ENCODE results near the gene ARF1. TPM values are rescaled to one million over a fixed set of nuclear protein-coding genes. Genes with fewer than 3 reads are reported as not detected.

Gene ARF1
- total RNA-seq, 1 donor = 231 TPM

DNA sequence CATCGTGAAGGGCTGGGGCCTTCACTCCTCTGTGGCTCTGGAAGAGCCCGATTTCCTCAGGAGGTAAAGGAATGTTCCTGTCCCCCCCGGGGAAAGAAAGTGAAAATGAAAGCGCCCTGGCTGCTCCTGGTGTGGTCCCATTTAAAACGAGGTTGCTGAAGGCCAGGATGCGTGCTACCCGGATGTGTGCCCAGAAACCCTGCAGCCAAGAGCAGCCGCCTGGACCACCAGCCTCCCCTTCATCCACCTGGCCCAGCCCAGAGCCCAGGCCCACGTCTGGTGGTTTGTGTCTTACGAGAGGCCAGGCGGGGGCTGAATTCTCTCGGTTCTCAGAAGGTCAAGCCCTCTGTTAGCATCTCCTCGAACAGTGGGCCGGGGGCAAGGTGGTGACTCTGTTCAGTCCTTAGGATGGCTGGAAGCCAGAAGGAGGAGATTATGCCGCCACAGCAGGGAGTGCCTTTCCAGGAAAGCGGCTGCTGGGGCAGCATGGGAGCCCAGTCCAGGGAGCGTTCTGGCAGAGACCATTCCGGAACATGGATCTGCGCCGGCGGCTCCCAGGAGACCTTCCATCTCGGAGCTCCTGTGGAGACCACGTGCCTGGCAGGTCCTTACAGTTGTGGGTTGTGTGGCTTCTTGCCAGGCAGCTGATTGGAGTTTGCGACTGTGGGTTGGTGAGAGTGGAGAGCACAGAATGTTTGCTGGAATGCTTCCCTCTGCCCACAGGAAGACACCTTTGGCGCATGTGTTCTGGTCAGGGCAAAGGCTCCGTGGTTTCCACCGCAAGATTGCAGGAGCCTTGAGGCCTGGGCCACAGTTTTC, 58.9 kb downstream of the ARF1 start:
- Histone ChIP-seq H2AFZ (ENCODE audit: low read length) (no peak overlapping the region), H3K9me3 (ENCODE audit: low read depth, low read length) (no peaks in the 10 kb centered on the region), H3K36me3 (ENCODE audit: insufficient read depth, low read length) (peaks cover 4% of the 10 kb centered on the region), H3K4me1 (ENCODE audit: insufficient read depth, low read length) (peaks cover 20% of the 10 kb centered on the region), H3K4me2 (ENCODE audit: insufficient read depth, low read length) (peak overlapping the region; percentile 98), H3K27ac (ENCODE audit: low read depth, low read length) (peak overlapping the region; percentile 93), H4K20me1 (ENCODE audit: insufficient read depth, low read length) (peaks cover 52% of the 10 kb centered on the region), H3K79me2 (ENCODE audit: insufficient read depth, low read length) (peaks cover 60% of the 10 kb centered on the region), H3K27me3 (ENCODE audit: insufficient read depth, low read length) (peaks cover 12% of the 10 kb centered on the region), H3K4me3 (ENCODE audit: insufficient read depth, low read length) (peak overlapping the region; percentile 80)
- DNase-seq (ENCODE audit: insufficient read length, low spot score, missing footprints) = peak; percentile 96
- TF ChIP-seq, protein P1, sequence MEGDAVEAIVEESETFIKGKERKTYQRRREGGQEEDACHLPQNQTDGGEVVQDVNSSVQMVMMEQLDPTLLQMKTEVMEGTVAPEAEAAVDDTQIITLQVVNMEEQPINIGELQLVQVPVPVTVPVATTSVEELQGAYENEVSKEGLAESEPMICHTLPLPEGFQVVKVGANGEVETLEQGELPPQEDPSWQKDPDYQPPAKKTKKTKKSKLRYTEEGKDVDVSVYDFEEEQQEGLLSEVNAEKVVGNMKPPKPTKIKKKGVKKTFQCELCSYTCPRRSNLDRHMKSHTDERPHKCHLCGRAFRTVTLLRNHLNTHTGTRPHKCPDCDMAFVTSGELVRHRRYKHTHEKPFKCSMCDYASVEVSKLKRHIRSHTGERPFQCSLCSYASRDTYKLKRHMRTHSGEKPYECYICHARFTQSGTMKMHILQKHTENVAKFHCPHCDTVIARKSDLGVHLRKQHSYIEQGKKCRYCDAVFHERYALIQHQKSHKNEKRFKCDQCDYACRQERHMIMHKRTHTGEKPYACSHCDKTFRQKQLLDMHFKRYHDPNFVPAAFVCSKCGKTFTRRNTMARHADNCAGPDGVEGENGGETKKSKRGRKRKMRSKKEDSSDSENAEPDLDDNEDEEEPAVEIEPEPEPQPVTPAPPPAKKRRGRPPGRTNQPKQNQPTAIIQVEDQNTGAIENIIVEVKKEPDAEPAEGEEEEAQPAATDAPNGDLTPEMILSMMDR (IDR thresholded peaks at IDR 0.05; ENCODE audit: extremely low read depth, low read depth, low read length) = no peak

DNA sequence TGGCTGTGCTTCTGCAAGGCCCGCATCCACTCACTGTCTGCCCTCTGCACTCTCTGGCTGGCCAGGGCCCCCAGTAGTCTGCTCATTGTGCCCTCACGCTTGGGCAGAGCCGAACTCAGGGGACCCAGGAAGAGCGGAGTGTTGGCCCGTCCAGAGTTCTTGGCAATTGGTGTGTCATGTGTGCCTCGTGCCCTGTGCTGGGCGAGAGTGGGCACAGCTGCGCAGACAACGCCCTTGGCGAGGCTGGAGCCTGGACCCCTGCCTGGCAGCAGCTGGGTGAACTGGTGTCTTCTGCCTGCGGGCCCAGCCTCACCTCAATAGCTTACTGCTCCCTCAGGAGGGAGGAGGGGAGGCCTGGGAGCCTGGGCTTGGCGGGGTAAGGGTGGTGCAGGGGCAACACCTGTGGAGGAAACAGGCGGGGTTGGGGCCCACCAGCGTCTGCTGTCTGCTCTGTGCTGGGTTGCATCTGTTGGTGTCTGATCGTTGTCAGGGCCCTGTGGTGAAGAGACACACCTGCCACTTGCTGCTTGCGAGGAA, 59.7 kb downstream of the ARF1 start:
- H3K27me3 ChIP-seq (ENCODE audit: insufficient read depth, low read length) = peaks cover 4% of the 10 kb centered on the region
- H3K79me2 ChIP-seq (ENCODE audit: insufficient read depth, low read length) = peaks cover 68% of the 10 kb centered on the region
- peak overlapping the region; percentile 80 for H3K4me3 ChIP-seq (ENCODE audit: insufficient read depth, low read length)
- peak overlapping the region; percentile 98 for H3K4me2 ChIP-seq (ENCODE audit: insufficient read depth, low read length)
- peaks cover 20% of the 10 kb centered on the region for H3K4me1 ChIP-seq (ENCODE audit: insufficient read depth, low read length)
- peaks cover 58% of the 10 kb centered on the region for H4K20me1 ChIP-seq (ENCODE audit: insufficient read depth, low read length)
- H3K27ac ChIP-seq (ENCODE audit: low read depth, low read length) = peak overlapping the region; percentile 93
- TF ChIP-seq, protein P1 (IDR thresholded peaks at IDR 0.05; ENCODE audit: extremely low read depth, low read depth, low read length) = no peak
- H2AFZ ChIP-seq (ENCODE audit: low read length) = no peak overlapping the region
- H3K9me3 ChIP-seq (ENCODE audit: low read depth, low read length) = no peaks in the 10 kb centered on the region
- peaks cover 8% of the 10 kb centered on the region for H3K36me3 ChIP-seq (ENCODE audit: insufficient read depth, low read length)
- DNase-seq (ENCODE audit: insufficient read length, low spot score, missing footprints) = no peak

DNA sequence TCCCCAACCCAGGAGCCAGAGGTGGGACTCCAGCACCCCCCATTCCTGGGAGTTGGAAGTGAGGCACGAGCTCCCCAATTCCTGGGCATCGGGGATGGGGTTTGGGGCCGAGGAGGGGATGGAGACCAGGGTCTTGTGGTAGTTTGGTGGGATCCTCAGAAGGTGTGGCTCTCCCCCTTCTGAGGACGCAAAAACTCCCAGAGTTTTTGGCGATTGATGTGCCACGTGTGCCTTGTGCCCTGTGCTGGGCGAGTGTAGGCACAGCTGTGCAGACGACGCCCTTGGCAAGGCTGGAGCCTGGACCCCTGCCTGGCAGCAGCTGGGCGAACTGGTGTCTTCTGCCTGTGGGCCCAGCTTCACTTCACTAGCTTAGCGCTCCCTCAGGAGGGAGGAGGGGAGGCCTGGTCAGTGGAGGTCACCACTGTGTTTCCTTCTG, 60.2 kb downstream of the ARF1 start:
- Histone ChIP-seq H3K27ac (ENCODE audit: low read depth, low read length) (peak overlapping the region; percentile 93), H2AFZ (ENCODE audit: low read length) (no peak overlapping the region), H4K20me1 (ENCODE audit: insufficient read depth, low read length) (peaks cover 58% of the 10 kb centered on the region), H3K4me2 (ENCODE audit: insufficient read depth, low read length) (peak overlapping the region; percentile 98), H3K79me2 (ENCODE audit: insufficient read depth, low read length) (peaks cover 73% of the 10 kb centered on the region), H3K27me3 (ENCODE audit: insufficient read depth, low read length) (peaks cover 3% of the 10 kb centered on the region), H3K4me3 (ENCODE audit: insufficient read depth, low read length) (no peak overlapping the region), H3K36me3 (ENCODE audit: insufficient read depth, low read length) (peaks cover 8% of the 10 kb centered on the region), H3K9me3 (ENCODE audit: low read depth, low read length) (no peaks in the 10 kb centered on the region), H3K4me1 (ENCODE audit: insufficient read depth, low read length) (peaks cover 20% of the 10 kb centered on the region)
- TF ChIP-seq, protein P1 (IDR thresholded peaks at IDR 0.05; ENCODE audit: extremely low read depth, low read depth, low read length) = no peak
- peak; percentile 43 for DNase-seq (ENCODE audit: insufficient read length, low spot score, missing footprints)
